ENCODE data around the gene MAGI2. TPM values are rescaled to one million over a fixed set of nuclear protein-coding genes. Genes with fewer than 3 reads are reported as not detected.

MAGI2 gene
- total RNA-seq, 1 donor from 2014 or later, result 6.3 TPM

DNA sequence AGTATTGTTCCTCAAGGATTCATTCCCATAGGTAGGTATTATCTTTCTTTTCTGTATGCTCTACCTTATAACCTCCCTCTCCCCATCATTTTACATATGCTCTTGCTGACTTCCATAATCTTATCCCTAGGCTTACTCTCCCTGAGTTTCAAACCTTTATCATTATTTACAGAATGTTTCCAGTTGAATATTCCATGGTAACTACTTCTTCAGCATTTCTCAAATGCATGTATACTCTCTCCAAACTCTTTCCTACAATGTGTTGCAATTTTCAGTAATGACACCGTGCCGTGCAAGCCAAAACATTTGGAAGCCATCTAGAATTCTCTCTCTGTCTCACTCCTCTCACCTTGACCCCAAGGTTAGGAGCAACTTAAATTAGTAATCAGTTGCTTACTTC, 548.5 kb downstream of the MAGI2 start:
- DNase-seq (ENCODE audit: low spot score), result no peak
- intact Hi-C loops (cut with DNase I), result no loop called here

DNA sequence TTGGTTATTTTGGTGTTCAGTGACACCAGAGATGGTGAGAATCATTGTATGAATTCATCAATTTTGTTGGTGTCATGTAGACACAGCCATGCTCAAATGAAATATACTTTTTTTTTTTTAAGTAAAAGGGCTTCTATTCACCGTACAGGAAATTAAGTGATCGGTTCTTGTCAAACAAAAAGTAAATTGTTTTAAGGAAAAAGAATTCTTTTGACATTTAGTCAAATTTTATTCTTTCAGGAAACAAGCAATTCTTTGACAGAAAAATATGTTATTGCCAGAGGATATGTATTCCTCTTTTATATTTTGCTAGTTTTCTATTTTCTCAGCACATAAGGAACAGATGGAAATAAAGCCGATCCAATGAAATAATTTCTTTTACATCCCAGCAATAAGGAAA, 551.9 kb downstream of the MAGI2 start:
- DNase-seq (ENCODE audit: low spot score), result no peak
- intact Hi-C loops (cut with DNase I), result no loop called here

DNA sequence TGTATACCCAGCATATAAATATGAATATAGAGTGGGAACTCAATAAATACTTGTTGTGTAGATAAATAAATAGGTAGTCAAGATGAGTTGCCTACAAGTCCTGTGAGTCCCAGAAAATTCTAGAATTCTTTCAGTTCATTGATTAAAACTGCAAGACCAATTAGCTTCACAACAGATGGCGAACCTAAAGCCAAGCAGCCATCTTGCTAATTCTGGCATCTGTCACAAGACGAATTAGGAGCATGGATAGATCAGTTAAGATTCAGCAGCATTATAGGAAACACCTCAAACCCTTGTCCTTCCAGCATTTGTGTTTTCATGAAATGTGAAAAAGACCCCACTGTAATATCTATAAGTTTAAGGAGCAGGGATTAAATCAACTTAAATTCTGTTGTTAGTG, 552.7 kb downstream of the MAGI2 start:
- intact Hi-C loops (cut with DNase I), result no loop called here
- no peak for DNase-seq (ENCODE audit: low spot score)

DNA sequence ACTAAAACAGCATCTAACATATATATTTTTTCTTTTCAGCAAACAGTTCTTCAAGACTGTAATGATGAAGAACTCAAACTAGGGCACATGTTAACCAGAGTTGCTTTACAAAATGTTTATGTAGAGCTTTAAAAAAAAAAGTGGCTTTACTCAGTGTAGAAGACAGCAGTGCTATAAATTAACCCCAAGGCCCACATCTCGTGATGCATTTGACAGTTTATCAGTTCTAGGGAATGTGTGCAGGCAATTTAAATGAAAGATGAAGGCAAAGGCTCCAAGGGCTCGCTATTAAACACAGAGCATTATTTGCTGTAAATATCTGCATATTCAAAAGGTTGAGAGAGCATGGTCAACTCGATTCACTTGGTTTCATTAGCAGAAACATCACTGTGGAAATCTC, 558.1 kb downstream of the MAGI2 start:
- no peak for DNase-seq (ENCODE audit: low spot score)
- intact Hi-C loops (cut with DNase I), result no loop called here

DNA sequence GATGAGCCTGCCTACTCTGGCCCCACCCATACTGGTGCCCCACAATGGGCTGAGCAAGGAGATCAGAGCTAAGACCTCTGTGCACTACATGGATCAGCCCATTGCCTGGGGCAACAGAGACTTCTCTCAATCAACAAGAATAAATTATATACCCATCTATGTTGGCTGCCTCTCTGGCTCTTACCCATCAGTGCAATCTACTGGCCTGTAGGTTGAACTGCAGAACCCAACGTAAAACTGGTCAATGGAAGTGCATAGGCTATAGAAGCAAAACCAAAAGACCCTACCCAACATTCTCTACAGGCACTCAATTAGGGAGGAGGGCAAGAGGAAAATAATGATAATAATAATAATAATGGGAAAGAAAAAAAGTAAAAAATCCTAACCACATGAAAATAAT, 574.3 kb downstream of the MAGI2 start:
- intact Hi-C loops (cut with DNase I), result no loop called here
- DNase-seq (ENCODE audit: low spot score), result no peak

DNA sequence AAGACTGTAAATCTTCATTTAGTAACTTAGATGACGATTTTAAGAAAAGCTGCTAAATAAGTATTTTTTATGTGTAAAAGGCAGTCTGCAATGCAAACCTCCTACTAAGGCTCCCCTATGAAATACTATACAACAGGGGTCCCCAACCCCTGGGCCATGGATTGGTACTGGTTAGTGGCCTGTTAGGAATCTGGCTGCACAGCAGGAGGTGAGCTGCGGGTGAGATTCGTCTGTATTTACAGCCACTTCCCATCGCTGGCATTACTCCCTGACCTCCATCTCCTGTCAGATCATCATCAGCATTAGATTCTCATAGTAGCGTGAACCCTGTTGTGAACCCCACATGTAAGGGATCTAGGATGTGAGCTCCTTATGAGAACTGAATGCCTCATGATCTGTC, 580.4 kb downstream of the MAGI2 start:
- DNase-seq (ENCODE audit: low spot score), result no peak
- intact Hi-C loops (cut with DNase I), result no loop called here

DNA sequence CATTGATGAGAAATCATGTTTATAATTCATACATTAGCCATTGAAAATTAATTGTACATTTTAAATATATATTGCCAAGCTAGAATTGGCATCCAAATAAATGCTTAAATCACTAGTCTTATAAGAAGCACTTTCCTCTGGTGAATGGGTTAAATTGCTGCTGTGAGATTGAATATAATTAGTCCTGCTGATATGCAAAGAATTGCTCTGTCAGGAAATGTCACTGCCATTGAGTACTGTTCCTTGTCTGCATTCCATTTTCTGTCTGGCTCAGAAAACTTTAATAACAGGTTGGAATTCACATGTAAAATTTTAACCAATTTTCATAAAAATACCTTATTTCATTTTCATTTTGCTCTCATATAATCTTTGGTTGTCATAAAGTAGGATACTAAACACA, 589.1 kb downstream of the MAGI2 start:
- DNase-seq (ENCODE audit: low spot score), result no peak

DNA sequence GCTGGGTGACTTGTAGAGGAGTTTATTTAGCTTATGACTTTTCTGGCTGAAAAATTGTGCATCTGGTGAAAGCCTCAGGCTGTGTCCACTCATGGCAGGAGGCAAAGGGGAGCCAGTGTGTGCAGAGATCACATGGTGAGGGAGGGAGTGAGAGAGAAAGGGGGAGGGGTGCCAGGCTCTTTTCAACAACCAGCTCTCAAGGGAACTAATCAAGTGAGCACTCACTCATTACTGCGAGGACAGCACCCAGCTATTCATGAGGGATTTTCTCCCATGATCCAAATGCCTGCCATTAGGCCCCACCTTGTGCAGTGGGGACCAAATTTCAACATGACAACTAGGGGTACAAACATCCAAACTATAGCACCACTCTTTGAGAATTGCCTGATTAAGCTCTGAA, 590.2 kb downstream of the MAGI2 start:
- no peak for DNase-seq (ENCODE audit: low spot score)
- intact Hi-C loops (cut with DNase I), result no loop called here

More for the DNA sequence above, 589.1 kb downstream of the MAGI2 start:
- intact Hi-C loops (cut with DNase I), result no loop called here

DNA sequence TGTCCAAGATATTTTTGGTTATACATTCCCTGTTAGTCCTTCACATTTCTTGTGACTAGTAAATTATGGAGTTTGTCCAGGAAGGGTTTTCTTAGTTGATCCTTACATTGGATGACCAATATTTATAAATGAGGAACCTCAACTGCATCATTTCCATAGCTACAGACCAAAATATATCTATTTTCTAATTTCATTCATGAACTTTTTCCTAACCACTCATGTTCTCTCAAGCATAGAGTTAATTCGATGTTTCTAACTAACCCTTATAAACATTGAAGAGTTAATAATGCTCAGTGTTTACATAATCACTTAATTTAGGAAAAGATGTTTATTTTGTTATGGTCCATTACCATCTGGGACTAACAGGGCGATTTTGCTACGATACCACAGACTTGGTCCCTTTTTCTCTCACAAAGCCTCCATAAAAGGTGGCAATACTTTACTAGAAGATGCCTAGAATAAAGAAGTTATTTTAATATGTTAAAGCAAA, 591.0 kb downstream of the MAGI2 start:
- intact Hi-C loops (cut with DNase I), result no loop called here
- no peak for DNase-seq (ENCODE audit: low spot score)

DNA sequence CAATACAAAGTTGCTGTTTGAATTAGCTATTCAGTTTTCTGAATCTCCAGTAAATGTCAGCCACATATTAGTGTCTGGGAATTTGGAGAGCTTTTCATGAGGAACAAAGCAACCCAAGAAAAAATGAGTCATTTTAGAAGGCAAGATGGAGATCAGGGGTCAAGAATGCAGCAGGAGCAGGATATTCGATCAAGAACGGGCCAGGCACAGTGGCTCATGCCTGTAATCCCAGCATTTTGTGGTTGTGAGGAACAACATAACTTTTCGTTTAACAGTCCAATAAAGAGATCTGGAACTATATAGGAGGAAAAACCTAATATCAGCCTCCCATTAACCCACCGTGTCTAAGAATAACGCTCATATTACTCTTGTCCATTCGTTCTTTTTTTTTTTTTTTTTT, 600.5 kb downstream of the MAGI2 start:
- DNase-seq (ENCODE audit: low spot score), result no peak
- intact Hi-C loops (cut with DNase I), result no loop called here

DNA sequence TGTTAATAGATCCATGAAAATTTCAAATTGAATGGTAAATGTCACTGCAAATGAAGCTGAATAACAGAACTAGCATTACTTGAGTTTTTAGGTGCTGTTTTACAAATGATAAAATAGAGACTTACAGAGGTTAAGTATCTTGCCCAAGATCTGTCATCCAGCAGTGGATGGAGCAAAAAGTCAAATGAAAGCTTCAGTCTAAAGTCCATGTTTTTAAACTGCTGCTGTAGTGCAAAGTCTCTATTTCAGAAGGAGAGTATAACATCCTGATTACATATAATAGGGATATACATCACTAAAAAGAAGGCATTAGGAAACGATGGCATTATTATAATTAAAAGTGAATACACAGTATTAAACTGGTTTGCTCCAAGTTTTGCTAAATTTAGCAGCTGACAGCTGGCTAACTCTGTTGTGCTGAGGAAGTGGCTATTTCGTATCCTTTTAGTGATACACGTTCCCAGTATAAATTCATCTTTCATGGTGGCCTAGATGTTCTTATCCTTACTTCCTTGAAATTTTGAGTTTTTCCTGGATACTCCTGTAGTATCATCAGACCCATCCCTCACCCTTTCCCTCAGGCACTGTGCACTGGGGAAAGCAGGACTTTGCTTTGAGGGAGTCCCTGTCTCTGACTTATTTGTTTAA, 603.2 kb downstream of the MAGI2 start:
- no peak for DNase-seq (ENCODE audit: low spot score)
- intact Hi-C loops (cut with DNase I), result no loop called here

DNA sequence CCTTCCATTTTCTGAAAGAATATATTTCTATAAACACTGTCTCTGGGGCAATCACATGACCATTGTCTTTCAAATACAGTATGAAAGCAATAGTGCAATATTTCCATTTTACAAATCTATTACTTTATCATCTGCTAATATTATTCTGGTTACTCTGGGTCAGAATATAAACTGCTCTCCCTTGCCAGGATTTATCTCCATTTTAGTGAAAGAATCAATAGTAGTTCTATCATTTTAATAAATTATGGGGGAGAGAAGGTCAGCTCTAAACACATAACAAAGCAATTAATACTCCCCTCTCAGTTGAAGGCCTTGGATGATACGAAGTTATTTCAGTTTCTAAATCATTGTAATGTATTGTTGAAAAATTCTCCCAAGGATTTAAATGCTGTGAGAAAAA, 608.3 kb downstream of the MAGI2 start:
- no peak for DNase-seq (ENCODE audit: low spot score)
- intact Hi-C loops (cut with DNase I), result no loop called here

DNA sequence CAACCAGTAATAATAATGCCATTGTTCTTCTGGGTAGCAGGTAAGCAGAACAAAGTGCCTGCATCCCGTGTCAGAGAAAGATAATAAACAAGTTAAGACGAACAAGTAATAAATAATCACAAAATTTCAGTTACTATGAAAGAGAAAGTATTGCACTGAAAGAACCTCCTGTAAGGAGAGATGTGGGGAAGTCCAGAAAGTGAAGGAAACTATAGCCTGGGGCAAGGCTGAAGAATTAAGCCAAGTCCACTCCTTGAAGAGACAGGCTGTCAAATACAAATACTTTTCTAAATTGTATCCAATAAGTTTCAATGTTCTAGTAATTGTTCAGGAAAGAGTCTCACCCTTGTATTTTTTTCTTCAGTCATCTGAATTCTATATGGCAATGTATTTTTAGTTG, 611.4 kb downstream of the MAGI2 start:
- intact Hi-C loops (cut with DNase I), result no loop called here
- no peak for DNase-seq (ENCODE audit: low spot score)

DNA sequence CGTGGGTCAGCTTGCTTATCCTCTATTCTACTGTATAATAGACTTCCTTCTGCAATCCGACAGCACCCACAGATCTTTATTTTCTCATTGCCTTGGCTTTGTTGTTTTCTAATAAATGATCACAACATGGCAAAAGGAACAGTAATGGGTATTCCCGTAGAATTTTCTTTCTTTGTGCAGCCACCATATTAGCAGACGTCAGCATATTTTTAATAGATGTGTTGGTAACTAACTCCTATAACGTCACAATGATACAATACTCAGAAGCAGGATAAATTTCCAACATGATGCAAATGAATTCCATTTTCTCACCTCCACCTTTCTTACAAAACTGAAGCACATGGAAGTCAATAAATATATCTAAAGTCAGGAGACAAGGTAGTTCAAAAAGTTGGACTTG, 617.6 kb downstream of the MAGI2 start:
- DNase-seq (ENCODE audit: low spot score), result no peak
- intact Hi-C loops (cut with DNase I), result no loop called here

DNA sequence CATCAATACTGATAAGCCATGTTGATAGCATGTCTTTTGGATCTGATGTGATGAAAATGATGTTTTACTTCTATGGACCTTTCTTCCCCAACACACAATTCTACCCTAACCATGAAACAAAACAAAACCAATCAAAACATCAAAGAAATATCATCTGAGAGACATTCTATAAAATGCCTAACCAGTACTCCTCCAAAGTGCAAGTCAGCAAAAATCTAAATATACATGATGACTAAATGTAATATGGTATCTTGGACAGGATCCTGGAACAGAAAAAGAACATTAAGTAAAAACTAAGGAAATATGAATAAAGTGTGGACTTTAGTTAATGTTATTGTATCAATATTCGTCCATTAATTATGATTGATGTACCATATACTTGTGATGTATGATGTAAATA, 625.1 kb downstream of the MAGI2 start:
- intact Hi-C loops (cut with DNase I), result no loop called here

DNA sequence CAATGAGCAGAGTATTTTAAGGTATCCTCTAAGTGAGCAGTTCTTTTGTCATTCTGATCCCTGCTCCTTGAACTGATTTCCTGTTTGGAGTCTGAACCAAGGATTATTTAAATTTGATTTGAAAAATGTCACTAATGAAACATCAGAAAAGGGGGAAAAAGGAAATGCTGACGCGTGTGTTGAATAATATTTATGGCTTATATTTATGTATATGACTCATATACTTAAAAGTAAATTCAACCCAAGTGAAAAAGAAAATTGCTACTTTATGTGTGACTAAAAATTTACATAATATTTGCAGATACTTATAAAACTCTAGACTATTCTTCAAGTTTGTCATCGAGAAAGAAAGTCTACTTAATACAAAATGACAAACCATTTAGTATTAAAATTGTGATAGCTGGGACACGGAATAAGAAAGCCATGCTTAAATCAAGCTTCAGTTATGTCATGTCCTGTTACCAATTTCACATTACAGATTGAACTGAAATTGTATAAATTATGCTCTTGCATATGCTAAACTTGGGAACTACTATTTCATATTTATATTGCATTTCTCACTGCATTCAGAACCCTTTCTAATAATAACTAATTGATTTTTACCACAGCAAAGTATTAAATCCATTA, 649.9 kb downstream of the MAGI2 start:
- no peak for DNase-seq (ENCODE audit: low spot score)
- intact Hi-C loops (cut with DNase I), result no loop called here

More for the DNA sequence above, 625.1 kb downstream of the MAGI2 start:
- no peak for DNase-seq (ENCODE audit: low spot score)

DNA sequence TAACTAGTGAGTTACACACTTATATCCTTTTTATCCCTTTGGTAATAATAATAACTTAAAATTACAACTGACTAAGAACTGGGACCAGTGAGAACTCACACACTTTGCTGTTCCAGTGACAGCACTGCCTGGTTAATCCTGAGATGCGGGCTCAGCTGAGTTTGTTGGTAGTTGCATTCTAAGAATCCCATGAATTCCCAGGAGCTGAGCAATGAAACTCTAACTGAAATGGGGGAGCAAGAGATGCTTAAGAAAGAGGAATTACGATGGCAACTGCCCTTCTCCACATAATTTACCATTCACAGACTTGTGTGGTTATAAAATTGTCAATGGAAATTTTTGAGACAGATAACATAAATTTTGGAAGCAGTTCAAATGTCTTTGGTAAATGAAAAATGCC, 659.4 kb downstream of the MAGI2 start:
- intact Hi-C loops (cut with DNase I), result no loop called here
- DNase-seq (ENCODE audit: low spot score), result no peak

DNA sequence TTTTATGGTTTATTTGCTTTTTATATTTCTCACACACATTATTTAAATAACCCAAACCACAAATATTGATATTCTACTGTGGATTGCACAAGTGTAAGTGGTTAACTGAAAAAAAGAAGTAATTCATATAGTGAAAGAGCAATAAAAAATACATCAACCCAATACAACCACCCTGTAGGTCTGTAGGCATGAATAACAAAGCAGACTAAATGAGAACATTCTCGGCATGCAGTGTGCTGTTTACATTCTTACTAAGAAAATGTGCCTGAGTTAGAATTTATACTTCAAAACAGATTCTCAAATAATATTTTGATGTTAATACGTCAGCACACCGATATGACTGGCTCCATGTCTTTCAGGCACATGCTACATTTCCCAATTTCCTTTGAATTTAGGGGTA, 660.8 kb downstream of the MAGI2 start:
- intact Hi-C loops (cut with DNase I), result no loop called here
- DNase-seq (ENCODE audit: low spot score), result no peak

DNA sequence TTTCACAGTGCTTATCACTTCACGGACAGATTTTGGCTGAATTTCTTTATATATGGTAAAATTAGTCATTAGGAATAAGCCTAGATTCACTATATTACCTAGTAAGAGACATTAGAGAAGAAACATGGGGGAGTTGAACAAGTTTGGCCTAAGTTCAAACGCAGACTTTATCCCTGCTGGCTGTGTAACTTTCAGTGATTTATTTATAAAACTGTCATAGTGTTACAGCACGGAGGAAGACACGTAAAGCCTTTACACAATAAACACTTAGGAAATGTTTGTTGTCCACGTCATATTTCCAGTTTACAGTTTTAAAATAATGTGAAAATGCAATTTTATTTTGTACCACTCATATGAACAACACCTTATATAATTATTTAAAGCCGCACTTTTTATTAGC, 661.5 kb downstream of the MAGI2 start:
- intact Hi-C loops (cut with DNase I), result no loop called here
- DNase-seq (ENCODE audit: low spot score), result no peak

DNA sequence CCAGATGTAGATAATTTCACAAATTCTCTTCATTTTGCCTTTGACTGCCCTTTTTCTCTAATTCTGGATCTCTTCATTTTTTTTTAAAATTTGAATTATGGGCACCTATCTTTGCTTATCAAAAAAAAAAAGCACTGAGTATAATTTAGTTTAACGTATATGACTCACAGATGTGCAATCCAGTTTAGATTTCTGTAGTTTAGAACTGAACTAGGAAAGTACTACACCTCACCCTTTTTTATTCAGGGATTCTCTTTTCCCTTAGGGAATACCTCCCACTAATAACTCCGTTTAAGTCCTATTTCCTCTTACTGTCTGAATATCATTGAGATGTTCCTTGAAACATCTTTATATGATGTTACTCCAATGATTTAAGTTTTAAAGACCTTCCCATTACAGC, 665.0 kb downstream of the MAGI2 start:
- intact Hi-C loops (cut with DNase I), result no loop called here
- no peak for DNase-seq (ENCODE audit: low spot score)

DNA sequence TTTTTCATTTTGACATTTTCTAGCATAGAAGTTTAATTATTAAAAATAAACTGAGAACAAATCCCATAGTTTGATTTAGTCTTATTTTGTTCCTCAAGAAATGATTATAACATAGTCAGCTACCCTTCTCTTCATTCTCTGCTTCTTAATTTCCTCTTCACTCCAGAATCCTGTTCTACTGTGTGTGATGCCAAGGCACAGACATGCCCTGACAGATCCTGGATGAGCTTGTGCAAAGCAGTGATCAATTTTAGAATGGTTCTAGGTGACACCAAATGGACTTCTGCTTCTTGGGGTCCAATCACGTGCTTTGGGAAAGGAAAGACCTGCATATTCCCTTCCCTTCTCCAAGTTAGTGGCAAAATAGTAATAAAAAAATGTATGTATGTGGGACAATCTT, 665.6 kb downstream of the MAGI2 start:
- DNase-seq (ENCODE audit: low spot score), result no peak
- intact Hi-C loops (cut with DNase I), result no loop called here

DNA sequence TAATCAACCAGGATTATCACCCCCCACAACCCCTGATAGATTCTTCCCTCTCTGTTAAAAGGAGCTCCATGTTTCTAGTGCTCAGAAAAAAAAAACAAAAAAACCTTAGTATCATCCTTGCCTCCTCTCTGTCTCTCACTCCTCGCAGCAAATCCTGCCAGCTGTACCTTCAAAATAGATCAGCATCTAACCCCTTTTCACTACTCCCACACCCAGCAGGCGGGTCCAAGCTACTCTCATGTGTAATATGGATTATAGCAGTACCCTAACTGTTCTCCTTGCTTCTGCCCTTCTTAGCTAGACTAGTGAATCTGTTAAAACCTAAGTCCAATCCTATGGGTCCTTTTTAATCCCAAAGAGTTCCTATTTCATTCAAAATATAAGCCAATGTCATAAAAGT, 667.4 kb downstream of the MAGI2 start:
- DNase-seq (ENCODE audit: low spot score), result no peak
- intact Hi-C loops (cut with DNase I), result no loop called here
